B cell (primary cell): Measurements from ENCODE around the gene CEP350. TPM values are rescaled to one million over a fixed set of nuclear protein-coding genes. Genes with fewer than 3 reads are reported as not detected.

Experiments
- ATAC-seq: fragments of 200-7000 bp; cut with Tn5 transposase; one replicate; pipeline ENCODE4 v1.10.0; 2021; ENCODE audit warnings: low read depth, mild to moderate bottlenecking, moderate number of reproducible peaks, moderate library complexity
- CTCF ChIA-PET: fragments of 350-600 bp; sonication (Branson Sonifier 250); formaldehyde crosslinking; loops from one replicate; lab custom pipeline; 2021; ENCODE audit warnings: antibody characterized with exemption, inconsistent platforms; lab: Charles Lee
- POLR2A ChIA-PET: fragments of 350-600 bp; sonication (Branson Sonifier 250); formaldehyde crosslinking; loops from one replicate; lab custom pipeline; 2021; ENCODE audit warnings: antibody characterized with exemption; lab: Charles Lee
- DNase-seq: peaks from one replicate; pipeline ENCODE4 v3.0.0; 2013
- H2AFZ ChIP-seq: 2 replicates; pipeline ENCODE4 v1.6.1; 2012; ENCODE audit warnings: mild to moderate bottlenecking, low read depth, low read length; ENCODE audit not compliant: insufficient read depth, poor library complexity, severe bottlenecking
- H3K27ac ChIP-seq, 2 donors: 1 replicate in 1 of 2; 2 replicates in 1 of 2; pipeline ENCODE4 v1.5.1; 2012 to 2013; ENCODE audit warnings: low read length in 2 of 2, mild to moderate bottlenecking in 2 of 2, moderate library complexity in 1 of 2
- H3K27me3 ChIP-seq, 4 experiments: fragments of 200-600 bp in 1 of 4; sonication (generic) in 1 of 4; replicated peaks in 1 of 4; 1 replicate in 2 of 4; 2 replicates in 2 of 4; pipeline versions ENCODE4 v1.6.1 to v1.7.0; 2013 to 2016; ENCODE audit warnings: low read length in 3 of 4, mild to moderate bottlenecking in 2 of 4, mixed read lengths in 1 of 4, moderate library complexity in 1 of 4; ENCODE audit not compliant: insufficient read depth in 4 of 4, control insufficient read depth in 3 of 4; ENCODE audit errors: control extremely low read depth in 1 of 4
- H3K36me3 ChIP-seq, 2 experiments: replicated peaks in 1 of 2; 1 replicate in 1 of 2; 2 replicates in 1 of 2; pipeline versions ENCODE4 v1.6.1 to v1.7.1; 2013; ENCODE audit warnings: low read length in 1 of 2; ENCODE audit not compliant: insufficient read depth in 2 of 2, control insufficient read depth in 1 of 2; ENCODE audit errors: control extremely low read depth in 1 of 2, extremely low read depth in 1 of 2
- H3K4me1 ChIP-seq, 2 donors: fragments of 200-600 bp in 1 of 2; sonication (generic) in 1 of 2; 1 replicate in 1 of 2; 2 replicates in 1 of 2; pipeline versions ENCODE4 v1.5.1 to v1.6.1; 2013 to 2017; ENCODE audit warnings: low read length in 2 of 2; ENCODE audit not compliant: control insufficient read depth in 2 of 2, insufficient read depth in 2 of 2
- H3K4me2 ChIP-seq: replicated peaks from 2 replicates; pipeline ENCODE3; 2012; ENCODE audit warnings: mild to moderate bottlenecking, low read depth, low read length; ENCODE audit not compliant: poor library complexity, severe bottlenecking
- H3K4me3 ChIP-seq, 5 experiments: fragments of 200-600 bp in 1 of 5; sonication (generic) in 1 of 5; 1 replicate in 3 of 5; 2 replicates in 2 of 5; pipeline versions ENCODE4 v1.5.1 to v1.7.0; 2011 to 2016; ENCODE audit warnings: low read length in 4 of 5, mild to moderate bottlenecking in 4 of 5, low read depth in 2 of 5, control low read depth in 1 of 5, moderate library complexity in 1 of 5; ENCODE audit not compliant: insufficient read depth in 1 of 5; ENCODE audit errors: control extremely low read depth in 1 of 5, extremely low read depth in 1 of 5
- H3K79me2 ChIP-seq: fragments of 200-600 bp; sonication (generic); one replicate; pipeline ENCODE4 v1.6.0; 2016; ENCODE audit warnings: low read length; ENCODE audit not compliant: control insufficient read depth, insufficient read depth
- H3K9ac ChIP-seq: fragments of 200-600 bp; sonication (generic); 2 replicates; pipeline ENCODE4 v1.6.1; 2017; ENCODE audit warnings: mild to moderate bottlenecking, low read length, moderate library complexity
- H3K9me3 ChIP-seq, 3 donors: one replicate each; pipeline versions ENCODE4 v1.6.1 to v1.7.1; 2013; ENCODE audit warnings: low read length in 2 of 3; ENCODE audit not compliant: control insufficient read depth in 2 of 3, insufficient read depth in 1 of 3; ENCODE audit errors: control extremely low read depth in 1 of 3
- H4K20me1 ChIP-seq: 2 replicates; pipeline ENCODE4 v1.6.0; 2012; ENCODE audit warnings: mild to moderate bottlenecking, low read length; ENCODE audit not compliant: insufficient read depth, control insufficient read depth, poor library complexity, severe bottlenecking
- H3K27ac Mint-ChIP-seq: one replicate; pipeline ENCODE4 v1.8.0; 2021; ENCODE audit warnings: mixed read lengths
- H3K27me3 Mint-ChIP-seq: one replicate; pipeline ENCODE4 v1.8.0; 2021; ENCODE audit warnings: mixed read lengths
- H3K4me1 Mint-ChIP-seq: one replicate; pipeline ENCODE4 v1.8.0; 2021; ENCODE audit warnings: mixed read lengths
- H3K4me3 Mint-ChIP-seq: one replicate; pipeline ENCODE4 v1.8.0; 2021; ENCODE audit warnings: mixed read lengths
- H3K9me3 Mint-ChIP-seq: one replicate; pipeline ENCODE4 v1.8.0; 2022; ENCODE audit warnings: mixed read lengths; ENCODE audit not compliant: insufficient read depth
- EZH2 ChIP-seq: IDR thresholded peaks from 2 replicates; pipeline ENCODE4 v1.6.1; 2012; ENCODE audit warnings: borderline replicate concordance, low read depth, mild to moderate bottlenecking, moderate library complexity, low read length; ENCODE audit not compliant: insufficient read depth, poor library complexity, severe bottlenecking
- WGBS: methylation state at CpG from one replicate; pipeline ENCODE4 v1.1.5; 2013; ENCODE audit warnings: missing lambda C conversion rate; ENCODE audit not compliant: insufficient coverage; 5-methylcytosine and 5-hydroxymethylcytosine counted together
- intact Hi-C: fragments of 100-400 bp; cut with micrococcal nuclease; formaldehyde crosslinking; loops from one replicate; pipeline ENCODE4 v1.10.0; 2022
- polyA plus RNA-seq: library from polyadenylated mRNA; depleted of rRNA; stranded (reverse); fragments of >200 nt; gene quantifications from 2 replicates; pipeline ENCODE4 v1.2.3, GENCODE V29; 2012
- total RNA-seq, 2 donors: library from RNA; stranded (reverse); fragments of 120-200 nt in 1 of 2; gene quantifications; 1 replicate in 1 of 2; 2 replicates in 1 of 2; pipeline versions ENCODE4 v1.2.3 to v1.2.4, GENCODE V29; 2013 to 2022
- TF ChIP-seq, protein P1 (sequence below): fragments of 200-600 bp; IDR thresholded peaks from one replicate; pipeline ENCODE4 v1.8.0; 2022; ENCODE audit warnings: antibody characterized with exemption, mild to moderate bottlenecking

CEP350 gene
- total and polyA plus RNA-seq, 2 donors (not counting 1 experiment from before 2014, with no cell fraction given), result 7.4 to 92.3 TPM

DNA sequence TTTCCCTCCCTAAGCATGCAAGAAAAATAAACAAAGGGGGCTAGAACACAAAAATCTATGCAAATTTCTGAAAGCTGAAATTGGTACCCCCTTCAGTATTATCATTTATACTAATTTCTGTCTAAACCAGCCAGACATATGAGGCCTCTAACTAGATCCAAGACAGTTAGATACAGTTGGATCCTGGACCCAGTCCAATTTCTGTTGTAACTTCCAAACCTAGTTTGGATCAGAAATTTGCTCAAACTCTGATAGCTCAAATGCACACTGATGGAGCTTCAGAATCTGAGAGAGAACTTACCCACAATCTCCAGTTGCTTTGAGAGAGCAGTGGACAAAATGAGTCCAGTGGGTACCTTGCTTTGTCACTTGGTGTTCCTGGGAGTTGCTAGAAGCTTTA, 11.9 kb downstream of the CEP350 start:
- Mint-ChIP-seq H3K9me3 (no peaks in the 10 kb centered on the region), H3K27me3 (no peaks in the 10 kb centered on the region), H3K4me1 (peaks cover 55% of the 10 kb centered on the region), H3K27ac (no peak overlapping the region), H3K4me3 (no peak overlapping the region)
- intact Hi-C loops, result no loop called here
- Histone ChIP-seq H3K4me2 (no peak overlapping the region), H4K20me1 (peaks cover 30% of the 10 kb centered on the region), H3K9ac (no peak overlapping the region), H3K27me3 (no peaks in the 10 kb centered on the region), H3K27ac (no peak overlapping the region), H3K9me3 (peaks cover 8 to 15% (median 10%) of the 10 kb centered on the region in 3 donors), H3K4me3 (no peak overlapping the region), H3K4me1 (peaks cover 12 to 19% of the 10 kb centered on the region in 2 donors), H3K79me2 (peaks cover 99% of the 10 kb centered on the region), H2AFZ (no peak overlapping the region), H3K36me3 (peaks cover 0 to 3% of the 10 kb centered on the region in 2 experiments)
- ATAC-seq (no peak), DNase-seq (no peak)
- TF ChIP-seq, protein P1, sequence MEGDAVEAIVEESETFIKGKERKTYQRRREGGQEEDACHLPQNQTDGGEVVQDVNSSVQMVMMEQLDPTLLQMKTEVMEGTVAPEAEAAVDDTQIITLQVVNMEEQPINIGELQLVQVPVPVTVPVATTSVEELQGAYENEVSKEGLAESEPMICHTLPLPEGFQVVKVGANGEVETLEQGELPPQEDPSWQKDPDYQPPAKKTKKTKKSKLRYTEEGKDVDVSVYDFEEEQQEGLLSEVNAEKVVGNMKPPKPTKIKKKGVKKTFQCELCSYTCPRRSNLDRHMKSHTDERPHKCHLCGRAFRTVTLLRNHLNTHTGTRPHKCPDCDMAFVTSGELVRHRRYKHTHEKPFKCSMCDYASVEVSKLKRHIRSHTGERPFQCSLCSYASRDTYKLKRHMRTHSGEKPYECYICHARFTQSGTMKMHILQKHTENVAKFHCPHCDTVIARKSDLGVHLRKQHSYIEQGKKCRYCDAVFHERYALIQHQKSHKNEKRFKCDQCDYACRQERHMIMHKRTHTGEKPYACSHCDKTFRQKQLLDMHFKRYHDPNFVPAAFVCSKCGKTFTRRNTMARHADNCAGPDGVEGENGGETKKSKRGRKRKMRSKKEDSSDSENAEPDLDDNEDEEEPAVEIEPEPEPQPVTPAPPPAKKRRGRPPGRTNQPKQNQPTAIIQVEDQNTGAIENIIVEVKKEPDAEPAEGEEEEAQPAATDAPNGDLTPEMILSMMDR, result no peak
- TF ChIP-seq EZH2, result no peak
- CTCF ChIA-PET, result interaction anchor here (1.2 to 1.5 kb wide), 2 partner anchors 11 to 99 kb away, joined by 3 read pairs; no protein-coding TSS in a partner anchor
- POLR2A ChIA-PET, result no interaction called here

DNA sequence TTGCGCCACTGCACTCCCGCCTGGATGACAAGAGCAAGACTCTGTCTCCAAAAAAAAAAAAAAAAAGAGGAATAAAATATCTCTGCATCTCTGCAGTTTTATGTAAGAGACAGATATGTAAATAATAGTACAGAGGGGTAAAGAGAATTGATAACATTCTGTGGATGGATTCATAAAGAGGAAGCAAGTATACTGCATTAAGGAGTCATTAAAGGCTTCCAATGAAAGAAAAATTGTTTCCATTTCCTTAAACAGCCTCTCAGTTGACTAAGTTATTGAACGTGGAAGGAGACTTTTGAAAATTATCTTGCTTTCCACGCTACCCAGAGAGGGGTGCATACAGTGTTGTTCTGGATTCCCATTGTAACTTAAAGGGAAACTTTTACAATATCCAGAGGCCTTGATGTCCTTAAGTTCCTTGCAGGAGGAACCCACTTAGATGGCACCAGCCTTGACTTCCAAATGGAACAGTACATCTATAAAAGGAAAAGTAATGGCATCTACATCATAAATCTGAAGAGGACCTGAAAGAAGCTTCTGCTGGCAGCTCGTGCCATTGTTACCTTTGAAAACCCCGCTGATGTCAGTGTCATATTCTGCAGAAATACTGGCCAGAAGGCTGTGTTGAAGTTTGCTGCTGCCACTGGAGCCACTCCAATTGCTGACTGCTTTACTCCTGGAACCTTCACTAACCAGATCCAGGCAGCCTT, 13.8 kb downstream of the CEP350 start:
- no peak overlapping the region for H3K4me3 Mint-ChIP-seq
- H3K4me1 Mint-ChIP-seq, result peaks cover 61% of the 10 kb centered on the region
- Histone ChIP-seq H2AFZ (no peak overlapping the region), H3K4me1 (peaks cover 17 to 26% of the 10 kb centered on the region in 2 donors), H3K9me3 (peaks cover 8 to 10% (median 10%) of the 10 kb centered on the region in 3 donors), H3K4me2 (no peak overlapping the region), H4K20me1 (peaks cover 24% of the 10 kb centered on the region), H3K27me3 (no peaks in the 10 kb centered on the region), H3K9ac (no peak overlapping the region), H3K4me3 (no peak overlapping the region), H3K36me3 (peaks cover 0 to 5% of the 10 kb centered on the region in 2 experiments), H3K27ac (no peak overlapping the region), H3K79me2 (peaks cover 99% of the 10 kb centered on the region)
- H3K27me3 Mint-ChIP-seq, result no peaks in the 10 kb centered on the region
- ChIA-PET POLR2A (no interaction called here), CTCF (no interaction called here)
- H3K27ac Mint-ChIP-seq, result no peak overlapping the region
- intact Hi-C loops, result no loop called here
- DNase-seq (no peak), ATAC-seq (no peak)
- 100% methylated on average over 2 of the region's 6 CpGs for WGBS
- TF ChIP-seq EZH2, result no peak
- TF ChIP-seq, protein P1, result no peak
- H3K9me3 Mint-ChIP-seq, result no peaks in the 10 kb centered on the region
